HG03442 (cell line): ENCODE data around the gene MASTL.

Experiments used
- ATAC-seq: cut with Tn5 transposase; IDR thresholded peaks from one replicate; pipeline ENCODE4 v1.9.1; 2021; ENCODE audit warnings: mild to moderate bottlenecking, moderate library complexity; ENCODE audit not compliant: unreplicated experiment

Gene MASTL

DNA sequence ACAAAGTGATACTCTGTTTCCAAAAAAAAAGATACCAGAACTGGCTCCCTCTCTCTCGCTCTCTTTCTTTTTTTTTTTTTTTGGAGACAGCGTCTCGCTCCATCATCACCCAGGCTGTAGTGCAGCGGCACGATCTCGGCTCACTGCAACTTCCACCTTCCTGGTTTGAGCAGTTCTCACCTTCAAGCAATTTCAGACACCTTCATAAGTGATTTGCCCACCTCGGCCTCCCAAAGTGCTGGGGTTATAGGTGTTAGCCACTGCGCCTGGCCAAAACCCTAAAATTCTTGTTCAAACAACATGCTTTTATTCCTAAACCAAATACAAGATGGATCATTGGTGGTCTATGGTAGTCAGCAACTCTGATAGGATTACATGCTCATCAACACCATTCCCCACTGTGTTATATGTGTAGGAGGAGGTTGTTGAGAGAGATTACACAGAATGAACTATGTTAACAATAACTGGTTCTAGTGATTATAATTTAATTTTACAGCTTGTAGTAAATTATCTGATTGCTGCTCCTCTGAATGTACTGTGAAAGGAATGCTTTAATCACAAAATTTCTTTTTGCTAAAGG is 69.9 kb downstream of the MASTL start:
- ATAC-seq, result no peak

DNA sequence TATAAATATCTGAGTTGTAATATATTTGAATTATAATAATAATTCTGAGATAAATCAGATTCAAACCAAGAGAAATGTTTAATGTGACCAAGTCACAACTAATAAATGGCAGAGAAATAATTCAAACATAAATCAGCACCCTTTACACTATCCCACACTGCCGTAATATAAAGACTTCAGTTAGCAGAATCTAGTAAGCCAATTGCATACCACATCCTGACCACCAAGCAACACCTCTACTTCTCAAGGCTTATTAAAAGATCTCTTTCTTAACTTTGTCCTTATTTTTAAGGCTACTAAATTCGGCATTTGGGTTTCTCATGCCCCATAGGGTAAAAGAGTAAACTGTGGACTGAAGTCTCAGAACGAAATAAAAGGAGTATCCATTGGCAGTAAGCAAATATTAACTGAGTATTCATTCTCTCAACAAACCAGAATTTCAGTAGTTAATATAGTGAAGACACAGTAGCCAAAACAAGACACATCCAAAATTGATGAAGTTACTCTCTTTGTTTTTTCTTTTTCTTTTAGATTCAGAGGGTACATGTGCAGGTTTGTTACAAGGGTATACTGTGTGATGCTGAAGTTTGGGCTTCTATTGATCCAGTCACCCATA is 70.6 kb downstream of the MASTL start:
- no peak for ATAC-seq

DNA sequence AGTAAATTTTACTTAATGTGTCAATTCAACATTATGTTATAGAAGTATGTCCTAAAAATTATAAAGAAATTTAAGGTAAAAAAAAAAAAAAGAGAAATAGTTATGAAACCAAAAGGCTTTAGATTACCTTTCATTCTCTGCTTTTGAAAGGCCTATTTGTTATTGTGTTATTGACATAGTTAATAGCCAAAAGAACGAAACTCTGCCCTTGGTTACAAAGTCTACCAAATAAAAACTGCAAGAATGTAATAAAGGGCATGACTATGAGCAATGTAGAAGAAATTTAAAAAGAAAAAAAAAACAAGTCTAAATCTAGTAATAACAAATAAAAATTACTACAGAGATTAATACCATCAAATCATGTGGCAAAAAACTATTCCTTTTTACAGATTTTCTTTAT is 74.9 kb downstream of the MASTL start:
- ATAC-seq, result no peak

DNA sequence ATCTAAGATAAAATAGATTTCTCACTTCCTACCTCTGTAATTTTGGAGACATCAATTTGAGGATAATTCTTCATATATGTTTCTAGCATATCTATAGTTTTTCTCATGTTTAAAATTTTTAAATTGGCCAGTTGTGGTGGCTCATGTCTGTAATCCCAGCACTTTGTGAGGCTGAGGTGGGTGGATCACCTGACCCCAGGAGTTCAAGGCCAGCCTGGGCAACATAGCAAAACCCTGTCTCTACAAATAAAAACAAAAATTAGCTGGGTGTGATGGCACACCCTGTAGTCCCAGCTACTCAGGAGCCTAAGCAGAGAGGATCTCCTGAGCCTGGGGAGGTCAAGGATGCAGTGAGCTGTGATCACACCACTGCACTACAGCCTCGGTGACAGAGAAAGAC is 80.6 kb downstream of the MASTL start:
- ATAC-seq, result no peak
